DMS 273 treated with DMSO at 0.1 percent for 48 hours (cell line): ENCODE measurements around the gene KLHL3.

Experiments
- DNase-seq: peaks from one replicate; lab custom pipeline; 2025; lab: John Stamatoyannopoulos, UW

KLHL3 gene

GRCh38 chr5:137708796-137709559 is 26.9 kb downstream of the KLHL3 start:
- DNase-seq = peak; percentile 35

GRCh38 chr5:137708062-137708461 is 27.8 kb downstream of the KLHL3 start:
- DNase-seq = no peak

- DNase-seq = no peak
Observed at GRCh38 chr5:137706841-137707240, 29.0 kb downstream of the KLHL3 start.

GRCh38 chr5:137705106-137705505 is 30.8 kb downstream of the KLHL3 start:
- no peak for DNase-seq

GRCh38 chr5:137703565-137703964 is 32.3 kb downstream of the KLHL3 start:
- DNase-seq = no peak

GRCh38 chr5:137700282-137700680 is 35.6 kb downstream of the KLHL3 start:
- no peak for DNase-seq

GRCh38 chr5:137699336-137700281 is 36.3 kb downstream of the KLHL3 start:
- peak; percentile 29 for DNase-seq

GRCh38 chr5:137696481-137696880 is 39.4 kb downstream of the KLHL3 start:
- no peak for DNase-seq

GRCh38 chr5:137695651-137696428 is 40.0 kb downstream of the KLHL3 start:
- DNase-seq = no peak

GRCh38 chr5:137693951-137694721 is 41.8 kb downstream of the KLHL3 start:
- no peak for DNase-seq

GRCh38 chr5:137693307-137693950 is 42.5 kb downstream of the KLHL3 start:
- no peak for DNase-seq

- no peak for DNase-seq
Observed at GRCh38 chr5:137689306-137689705, 46.6 kb downstream of the KLHL3 start.

- peak; percentile 20 for DNase-seq
Observed at GRCh38 chr5:137688210-137688840, 47.6 kb downstream of the KLHL3 start.

GRCh38 chr5:137684761-137685160 is 51.1 kb downstream of the KLHL3 start:
- DNase-seq = no peak

- no peak for DNase-seq
Observed at GRCh38 chr5:137681191-137681590, 54.7 kb downstream of the KLHL3 start.

GRCh38 chr5:137679910-137680309 is 56.0 kb downstream of the KLHL3 start:
- DNase-seq = no peak

- DNase-seq = no peak
Observed at GRCh38 chr5:137679195-137679594, 56.7 kb downstream of the KLHL3 start.

- DNase-seq = no peak
Observed at GRCh38 chr5:137672881-137673280, 63.0 kb downstream of the KLHL3 start.

- no peak for DNase-seq
Observed at GRCh38 chr5:137672001-137672400, 63.9 kb downstream of the KLHL3 start.

- no peak for DNase-seq
Observed at GRCh38 chr5:137669811-137670210, 66.1 kb downstream of the KLHL3 start.
